GM12878 (cell line): ENCODE measurements around the gene PRMT2. TPM values are rescaled to one million over a fixed set of nuclear protein-coding genes. Genes with fewer than 3 reads are reported as not detected.

Experiments
- ATAC-seq: fragments of 200-7000 bp; cut with Tn5 transposase; 3 replicates; pipeline ENCODE4 v1.9.1; 2020; ENCODE audit warnings: mild to moderate bottlenecking, moderate library complexity
- BruUV-seq: library from RNA; stranded (reverse); fragments of 400-500 nt; replicated peaks from 2 replicates; lab custom pipeline; 2021; lab: Mats Ljungman, UMichigan
- CTCF ChIA-PET: fragments of 300-600 bp; sonication (Branson Sonifier 250); formaldehyde crosslinking; extraction: SDS; loops from one replicate; lab custom pipeline; 2021; ENCODE audit warnings: inconsistent platforms; lab: Yijun Ruan, JAX
- POLR2A ChIA-PET: fragments of 350-600 bp; formaldehyde crosslinking; extraction: SDS; loops from one replicate; lab custom pipeline; 2021; ENCODE audit warnings: inconsistent platforms; lab: Charles Lee
- RAD21 ChIA-PET: fragments of 300-600 bp; sonication (Branson Sonifier 250); formaldehyde crosslinking; loops from one replicate; lab custom pipeline; 2023; ENCODE audit warnings: antibody characterized with exemption; ENCODE audit not compliant: unreplicated experiment; lab: Charles Lee
- SMC1A ChIA-PET: fragments of 300-600 bp; sonication (Branson Sonifier 250); formaldehyde crosslinking; loops from one replicate; lab custom pipeline; 2023; ENCODE audit not compliant: unreplicated experiment, uncharacterized antibody; lab: Charles Lee
- DNase-seq: peaks from one replicate; pipeline ENCODE4 v3.0.0-alpha.2; 2011; ENCODE audit warnings: low read depth, low spot score
- FAIRE-seq: peaks from 3 replicates; lab custom pipeline; 2011; peaks lifted over from hg19 to GRCh38; lab: Jason Lieb, UNC
- H2AFZ ChIP-seq: 2 replicates; pipeline ENCODE4 v1.6.0; 2011; ENCODE audit warnings: low read depth, low read length, control low read depth; ENCODE audit not compliant: control insufficient read depth
- H3K27ac ChIP-seq: 2 replicates; pipeline ENCODE4 v1.5.1; 2011; ENCODE audit warnings: control low read depth; ENCODE audit not compliant: control insufficient read depth, insufficient read depth
- H3K27me3 ChIP-seq, 2 experiments: replicated peaks in 1 of 2; 2 replicates each; pipeline versions ENCODE4 v1.6.0 to v1.6.1; 2011; ENCODE audit warnings: low read length in 1 of 2; ENCODE audit not compliant: control insufficient read depth in 2 of 2, insufficient read depth in 2 of 2
- H3K36me3 ChIP-seq, 2 experiments: 2 replicates each; pipeline ENCODE4 v1.5.1; 2011; ENCODE audit warnings: low read length in 1 of 2; ENCODE audit not compliant: control insufficient read depth in 2 of 2, insufficient read depth in 2 of 2
- H3K4me1 ChIP-seq: 2 replicates; pipeline ENCODE4 v1.6.1; 2011; ENCODE audit warnings: mild to moderate bottlenecking, low read length, moderate library complexity, mixed read lengths; ENCODE audit not compliant: control insufficient read depth, insufficient read depth
- H3K4me2 ChIP-seq: 2 replicates; pipeline ENCODE4 v1.6.0; 2011; ENCODE audit warnings: control low read depth; ENCODE audit not compliant: control insufficient read depth, insufficient read depth
- H3K4me3 ChIP-seq: fragments of 200-600 bp; sonication (generic); 2 replicates; pipeline ENCODE4 v1.5.1; 2016
- H3K79me2 ChIP-seq: 2 replicates; pipeline ENCODE4 v1.6.0; 2011; ENCODE audit warnings: low read length; ENCODE audit not compliant: control insufficient read depth, insufficient read depth
- H3K9ac ChIP-seq: 2 replicates; pipeline ENCODE4 v1.8.0; 2011; ENCODE audit warnings: low read length, control low read depth, mixed read lengths; ENCODE audit not compliant: control insufficient read depth, insufficient read depth
- H3K9me3 ChIP-seq: replicated peaks from 3 replicates; pipeline ENCODE4 v1.5.1; 2011; ENCODE audit warnings: mild to moderate bottlenecking, low read length; ENCODE audit not compliant: control insufficient read depth, insufficient read depth
- H4K20me1 ChIP-seq: 2 replicates; pipeline ENCODE4 v1.6.0; 2011; ENCODE audit not compliant: control insufficient read depth, insufficient read depth
- CBFB ChIP-seq: IDR thresholded peaks from 2 replicates; pipeline ENCODE4 v1.6.1; 2016; ENCODE audit warnings: antibody characterized with exemption, low read depth
- CBX5 ChIP-seq: sonication (generic); IDR thresholded peaks from 2 replicates; pipeline ENCODE4 v1.6.1; 2016; ENCODE audit warnings: low read depth, moderate library complexity, mild to moderate bottlenecking, inconsistent platforms
- ESRRA ChIP-seq: IDR thresholded peaks from 2 replicates; pipeline ENCODE4 v1.6.1; 2012; ENCODE audit warnings: mild to moderate bottlenecking, low read length, improper control_type of control experiment
- FOXK2 ChIP-seq: fragments of 450-650 bp; IDR thresholded peaks from 2 replicates; pipeline ENCODE4 v1.6.1; 2017; ENCODE audit warnings: mild to moderate bottlenecking, moderate library complexity
- HDAC6 ChIP-seq: fragments of 200-600 bp; sonication (generic); IDR thresholded peaks from one replicate; pipeline ENCODE4 v1.8.0; 2017; ENCODE audit warnings: antibody characterized with exemption; ENCODE audit not compliant: unreplicated experiment
- HSF1 ChIP-seq: fragments of 150-350 bp; IDR thresholded peaks from 2 replicates; pipeline ENCODE4 v1.6.1; 2014; ENCODE audit warnings: mild to moderate bottlenecking, low read depth, low read length
- IKZF2 ChIP-seq, 2 experiments: fragments of 450-650 bp; IDR thresholded peaks; 2 replicates each; pipeline ENCODE4 v1.6.1; 2017; ENCODE audit warnings: mild to moderate bottlenecking in 2 of 2, moderate library complexity in 2 of 2
- MTA3 ChIP-seq: IDR thresholded peaks from 2 replicates; pipeline ENCODE4 v1.6.1; 2012; ENCODE audit warnings: low read length, inconsistent platforms, borderline replicate concordance
- MXI1 ChIP-seq: fragments of 150-350 bp; IDR thresholded peaks from 2 replicates; pipeline ENCODE4 v1.6.1; 2011; ENCODE audit warnings: low read depth, mild to moderate bottlenecking, inconsistent platforms, low read length, improper control_type of control experiment
- NFYA ChIP-seq: IDR thresholded peaks from 2 replicates; pipeline ENCODE4 v1.6.1; 2011; ENCODE audit warnings: low read depth, mild to moderate bottlenecking, low read length, improper control_type of control experiment, borderline replicate concordance
- NFYB ChIP-seq: IDR thresholded peaks from 2 replicates; pipeline ENCODE4 v1.6.1; 2011; ENCODE audit warnings: low read depth, mild to moderate bottlenecking, low read length, improper control_type of control experiment, moderate library complexity; ENCODE audit not compliant: insufficient read depth
- PAX5 ChIP-seq: IDR thresholded peaks from 2 replicates; pipeline ENCODE4 v1.6.1; 2011; ENCODE audit warnings: low read depth, low read length, borderline replicate concordance
- SPI1 ChIP-seq: IDR thresholded peaks from 2 replicates; pipeline ENCODE4 v1.6.1; 2011; ENCODE audit warnings: low read depth, mild to moderate bottlenecking, low read length, moderate library complexity, borderline replicate concordance; ENCODE audit not compliant: insufficient read depth
- TAF1 ChIP-seq: IDR thresholded peaks from 2 replicates; pipeline ENCODE4 v1.6.1; 2011; ENCODE audit warnings: mild to moderate bottlenecking, low read depth, low read length, borderline replicate concordance
- YY1 ChIP-seq: IDR thresholded peaks from 2 replicates; pipeline ENCODE4 v1.6.1; 2011; ENCODE audit warnings: low read depth, mild to moderate bottlenecking, low read length
- WGBS: methylation state at CpG from one replicate; pipeline ENCODE4 v1.1.6; 2016; ENCODE audit warnings: low lambda C conversion rate; ENCODE audit not compliant: insufficient replicate concordance, insufficient coverage; ENCODE audit errors: missing lambda C conversion rate; 5-methylcytosine and 5-hydroxymethylcytosine counted together
- in situ Hi-C: fragments of 300-500 bp; cut with MboI; formaldehyde crosslinking; loops from 9 replicates; pipeline ENCODE4 v1.14.3; 2018; ENCODE audit warnings: mixed read lengths
- intact Hi-C: fragments of 100-400 bp; cut with micrococcal nuclease; formaldehyde crosslinking; loops from one replicate; pipeline ENCODE4 v1.14.2; 2022; ENCODE audit not compliant: unreplicated experiment
- polyA plus RNA-seq, 11 experiments: library from polyadenylated mRNA; depleted of rRNA in 4 of 11; unstranded in 6 of 11; stranded (reverse) in 5 of 11; fragments of >200 nt; fragmentation: Nextera tagmentation in 4 of 11; fragmentation: Illumina TruSeq in 1 of 11; extraction: Ambion mirVana in 4 of 11; extraction: Trizol in 1 of 11; gene quantifications; 1 replicate in 1 of 11; 2 replicates in 10 of 11; pipeline versions ENCODE4 v1.2.1 to v1.2.3, GENCODE V29; 2011 to 2016; ENCODE audit warnings: inconsistent platforms in 2 of 11, missing spikeins in 2 of 11, low read depth in 1 of 11
- total RNA-seq, 4 experiments: library from RNA; depleted of rRNA in 3 of 4; stranded (reverse); fragments of >200 nt in 3 of 4; fragmentation: Illumina TruSeq in 1 of 4; extraction: Trizol in 1 of 4; gene quantifications; 2 replicates each; pipeline versions ENCODE4 v1.2.1 to v1.2.3, GENCODE V29; 2013 to 2021
- TF ChIP-seq, protein P1 (sequence below): IDR thresholded peaks from 2 replicates; pipeline ENCODE4 v1.6.1; 2011; ENCODE audit warnings: low read depth, low read length, improper control_type of control experiment, borderline replicate concordance
- TF ChIP-seq, protein P2 (sequence below): fragments of 450-650 bp; IDR thresholded peaks from 2 replicates; pipeline ENCODE4 v1.6.1; 2017; ENCODE audit warnings: borderline replicate concordance
- TF ChIP-seq, protein P3 (sequence below): fragments of 450-650 bp; IDR thresholded peaks from 2 replicates; pipeline ENCODE4 v1.6.1; 2017; ENCODE audit warnings: antibody characterized with exemption, mild to moderate bottlenecking, moderate library complexity

Gene PRMT2
- total and polyA plus RNA-seq, 10 of the 15 experiments (the other 5 are each of a cell fraction or from before 2014, with no cell fraction given): 16.1 to 48.6 (median 36.2) TPM

- intact Hi-C loops: no loop called here
- FAIRE-seq: no peak
- no peak overlapping the region for H3K27ac ChIP-seq
These were observed 25.0 kb downstream of the PRMT2 start for GRCh38 chr21:46660505-46660904.

More at GRCh38 chr21:46660505-46660904, 25.0 kb downstream of the PRMT2 start:
- H3K4me2 ChIP-seq: no peak overlapping the region
- peaks cover 0 to 8% of the 10 kb centered on the region in 2 experiments; a peak in 1 of 4 replicates for H3K36me3 ChIP-seq
- BruUV-seq: no TSS peak
- ChIA-PET RAD21 (no interaction called here), CTCF (no interaction called here), POLR2A (no interaction called here), SMC1A (no interaction called here)
- WGBS: 94% methylated on average over 8 of the region's 8 CpGs
- H3K4me3 ChIP-seq: no peak overlapping the region
- no peak overlapping the region for H3K9ac ChIP-seq
- ATAC-seq: no peak
- H4K20me1 ChIP-seq: no peaks in the 10 kb centered on the region
- H2AFZ ChIP-seq: no peak overlapping the region
- H3K9me3 ChIP-seq: no peaks in the 10 kb centered on the region
- H3K27me3 ChIP-seq: no peaks in the 10 kb centered on the region
- in situ Hi-C loops: no loop called here
- TF ChIP-seq CBFB (no peak), TAF1 (no peak), NFYB (no peak), YY1 (no peak), SPI1 (no peak), ESRRA (no peak), HDAC6 (no peak), NFYA (no peak), IKZF2 (IDR thresholded peaks at IDR 0.05) (no peak), PAX5 (no peak), MTA3 (no peak), HSF1 (no peak), FOXK2 (no peak), MXI1 (no peak), CBX5 (no peak)
- TF ChIP-seq, protein P1, sequence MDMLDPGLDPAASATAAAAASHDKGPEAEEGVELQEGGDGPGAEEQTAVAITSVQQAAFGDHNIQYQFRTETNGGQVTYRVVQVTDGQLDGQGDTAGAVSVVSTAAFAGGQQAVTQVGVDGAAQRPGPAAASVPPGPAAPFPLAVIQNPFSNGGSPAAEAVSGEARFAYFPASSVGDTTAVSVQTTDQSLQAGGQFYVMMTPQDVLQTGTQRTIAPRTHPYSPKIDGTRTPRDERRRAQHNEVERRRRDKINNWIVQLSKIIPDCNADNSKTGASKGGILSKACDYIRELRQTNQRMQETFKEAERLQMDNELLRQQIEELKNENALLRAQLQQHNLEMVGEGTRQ: no peak
- TF ChIP-seq, protein P2, sequence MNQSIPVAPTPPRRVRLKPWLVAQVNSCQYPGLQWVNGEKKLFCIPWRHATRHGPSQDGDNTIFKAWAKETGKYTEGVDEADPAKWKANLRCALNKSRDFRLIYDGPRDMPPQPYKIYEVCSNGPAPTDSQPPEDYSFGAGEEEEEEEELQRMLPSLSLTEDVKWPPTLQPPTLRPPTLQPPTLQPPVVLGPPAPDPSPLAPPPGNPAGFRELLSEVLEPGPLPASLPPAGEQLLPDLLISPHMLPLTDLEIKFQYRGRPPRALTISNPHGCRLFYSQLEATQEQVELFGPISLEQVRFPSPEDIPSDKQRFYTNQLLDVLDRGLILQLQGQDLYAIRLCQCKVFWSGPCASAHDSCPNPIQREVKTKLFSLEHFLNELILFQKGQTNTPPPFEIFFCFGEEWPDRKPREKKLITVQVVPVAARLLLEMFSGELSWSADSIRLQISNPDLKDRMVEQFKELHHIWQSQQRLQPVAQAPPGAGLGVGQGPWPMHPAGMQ: no peak
- TF ChIP-seq, protein P3, sequence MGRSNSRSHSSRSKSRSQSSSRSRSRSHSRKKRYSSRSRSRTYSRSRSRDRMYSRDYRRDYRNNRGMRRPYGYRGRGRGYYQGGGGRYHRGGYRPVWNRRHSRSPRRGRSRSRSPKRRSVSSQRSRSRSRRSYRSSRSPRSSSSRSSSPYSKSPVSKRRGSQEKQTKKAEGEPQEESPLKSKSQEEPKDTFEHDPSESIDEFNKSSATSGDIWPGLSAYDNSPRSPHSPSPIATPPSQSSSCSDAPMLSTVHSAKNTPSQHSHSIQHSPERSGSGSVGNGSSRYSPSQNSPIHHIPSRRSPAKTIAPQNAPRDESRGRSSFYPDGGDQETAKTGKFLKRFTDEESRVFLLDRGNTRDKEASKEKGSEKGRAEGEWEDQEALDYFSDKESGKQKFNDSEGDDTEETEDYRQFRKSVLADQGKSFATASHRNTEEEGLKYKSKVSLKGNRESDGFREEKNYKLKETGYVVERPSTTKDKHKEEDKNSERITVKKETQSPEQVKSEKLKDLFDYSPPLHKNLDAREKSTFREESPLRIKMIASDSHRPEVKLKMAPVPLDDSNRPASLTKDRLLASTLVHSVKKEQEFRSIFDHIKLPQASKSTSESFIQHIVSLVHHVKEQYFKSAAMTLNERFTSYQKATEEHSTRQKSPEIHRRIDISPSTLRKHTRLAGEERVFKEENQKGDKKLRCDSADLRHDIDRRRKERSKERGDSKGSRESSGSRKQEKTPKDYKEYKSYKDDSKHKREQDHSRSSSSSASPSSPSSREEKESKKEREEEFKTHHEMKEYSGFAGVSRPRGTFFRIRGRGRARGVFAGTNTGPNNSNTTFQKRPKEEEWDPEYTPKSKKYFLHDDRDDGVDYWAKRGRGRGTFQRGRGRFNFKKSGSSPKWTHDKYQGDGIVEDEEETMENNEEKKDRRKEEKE: no peak
- H3K4me1 ChIP-seq: no peaks in the 10 kb centered on the region
- H3K79me2 ChIP-seq: no peaks in the 10 kb centered on the region
- DNase-seq: no peak
